CD14-positive monocyte (primary cell): ENCODE measurements around the gene CPNE4. TPM values are rescaled to one million over a fixed set of nuclear protein-coding genes. Genes with fewer than 3 reads are reported as not detected.

ENCODE experiments used
- DNase-seq, 3 donors: peaks; one replicate each; pipeline ENCODE4 v3.0.0-alpha.2; 2011 to 2022
- H2AFZ ChIP-seq: 2 replicates; pipeline ENCODE4 v1.6.0; 2012; ENCODE audit warnings: mild to moderate bottlenecking, low read depth, low read length, inconsistent platforms; ENCODE audit not compliant: insufficient read depth, poor library complexity, severe bottlenecking
- H3K27ac ChIP-seq, 2 donors: 1 replicate in 1 of 2; 2 replicates in 1 of 2; pipeline ENCODE4 v1.5.1; 2012 to 2013; ENCODE audit warnings: low read length in 2 of 2, control low read depth in 1 of 2, inconsistent platforms in 1 of 2, low read depth in 1 of 2, mild to moderate bottlenecking in 1 of 2
- H3K27me3 ChIP-seq, 2 donors: one replicate each; pipeline versions ENCODE4 v1.6.0 to v1.6.1; 2011 to 2013; ENCODE audit warnings: low read length in 2 of 2; ENCODE audit not compliant: control insufficient read depth in 2 of 2, insufficient read depth in 2 of 2
- H3K36me3 ChIP-seq, 2 donors: replicated peaks in 1 of 2; 1 replicate in 1 of 2; 2 replicates in 1 of 2; pipeline versions ENCODE4 v1.5.1 to v1.6.1; 2012 to 2013; ENCODE audit warnings: low read length in 2 of 2, control low read depth in 1 of 2, inconsistent platforms in 1 of 2, mild to moderate bottlenecking in 1 of 2; ENCODE audit not compliant: insufficient read depth in 2 of 2, control insufficient read depth in 1 of 2
- H3K4me1 ChIP-seq, 2 donors: 1 replicate in 1 of 2; 2 replicates in 1 of 2; pipeline versions ENCODE4 v1.5.1 to v1.6.1; 2012 to 2013; ENCODE audit warnings: low read length in 2 of 2, control low read depth in 1 of 2, inconsistent platforms in 1 of 2, mild to moderate bottlenecking in 1 of 2, moderate library complexity in 1 of 2; ENCODE audit not compliant: insufficient read depth in 2 of 2, control insufficient read depth in 1 of 2
- H3K4me2 ChIP-seq: replicated peaks from 2 replicates; pipeline ENCODE3; 2012; ENCODE audit warnings: low read length, moderate library complexity, mild to moderate bottlenecking; ENCODE audit not compliant: poor library complexity, severe bottlenecking; ENCODE audit errors: extremely low read depth
- H3K4me3 ChIP-seq, 3 experiments: fragments of 200-600 bp in 1 of 3; sonication (generic) in 1 of 3; replicated peaks in 1 of 3; 1 replicate in 2 of 3; 2 replicates in 1 of 3; pipeline ENCODE4 v1.5.1; 2011 to 2013; ENCODE audit warnings: low read length in 3 of 3, mild to moderate bottlenecking in 3 of 3, control low read depth in 2 of 3, low read depth in 2 of 3, inconsistent platforms in 1 of 3, moderate library complexity in 1 of 3
- H3K79me2 ChIP-seq: 2 replicates; pipeline ENCODE4 v1.6.0; 2012; ENCODE audit warnings: mild to moderate bottlenecking, control low read depth, inconsistent platforms, low read length, moderate library complexity; ENCODE audit not compliant: insufficient read depth
- H3K9ac ChIP-seq: 2 replicates; pipeline ENCODE4 v1.6.0; 2017; ENCODE audit warnings: low read length, mild to moderate bottlenecking; ENCODE audit not compliant: insufficient read depth, poor library complexity, severe bottlenecking
- H3K9me3 ChIP-seq, 2 donors: replicated peaks in 1 of 2; 1 replicate in 1 of 2; 2 replicates in 1 of 2; pipeline versions ENCODE4 v1.5.1 to v1.6.1; 2012 to 2013; ENCODE audit warnings: low read length in 2 of 2, control low read depth in 1 of 2; ENCODE audit not compliant: control insufficient read depth in 1 of 2, insufficient read depth in 1 of 2
- H4K20me1 ChIP-seq: 2 replicates; pipeline ENCODE4 v1.6.0; 2012; ENCODE audit warnings: mild to moderate bottlenecking, low read length, control low read depth, moderate library complexity; ENCODE audit not compliant: insufficient read depth
- H3K27ac Mint-ChIP-seq, 7 donors: one replicate each; pipeline ENCODE4 v1.8.0; 2020; ENCODE audit warnings: mild to moderate bottlenecking in 7 of 7, mixed read lengths in 7 of 7, moderate library complexity in 6 of 7, inconsistent platforms in 2 of 7
- H3K27me3 Mint-ChIP-seq, 3 donors: one replicate each; pipeline ENCODE4 v1.8.0; 2021 to 2022; ENCODE audit warnings: low read depth in 3 of 3, mild to moderate bottlenecking in 3 of 3, mixed read lengths in 3 of 3, moderate library complexity in 3 of 3, inconsistent platforms in 1 of 3
- H3K36me3 Mint-ChIP-seq, 2 donors: one replicate each; pipeline ENCODE4 v1.8.0; 2020; ENCODE audit warnings: mixed read lengths in 2 of 2, inconsistent platforms in 1 of 2, mild to moderate bottlenecking in 1 of 2
- H3K4me1 Mint-ChIP-seq: one replicate; pipeline ENCODE4 v1.8.0; 2020; ENCODE audit warnings: mild to moderate bottlenecking, mixed read lengths
- H3K4me3 Mint-ChIP-seq, 2 donors: one replicate each; pipeline ENCODE4 v1.8.0; 2020; ENCODE audit warnings: mild to moderate bottlenecking in 2 of 2, mixed read lengths in 2 of 2, moderate library complexity in 1 of 2
- H3K9me3 Mint-ChIP-seq, 7 donors: one replicate each; pipeline ENCODE4 v1.8.0; 2020 to 2022; ENCODE audit warnings: mixed read lengths in 7 of 7, mild to moderate bottlenecking in 6 of 7, moderate library complexity in 6 of 7, inconsistent platforms in 2 of 7
- WGBS: methylation state at CpG from one replicate; pipeline ENCODE4 v1.1.5; 2013; ENCODE audit warnings: missing lambda C conversion rate; ENCODE audit not compliant: insufficient coverage; 5-methylcytosine and 5-hydroxymethylcytosine counted together
- intact Hi-C, 2 donors: fragments of 100-400 bp; cut with micrococcal nuclease; formaldehyde crosslinking; loops; one replicate each; pipeline versions ENCODE4 v1.15.0 to v1.15.1; 2023
- polyA plus RNA-seq, 3 donors: library from polyadenylated mRNA; depleted of rRNA in 1 of 3; unstranded in 2 of 3; stranded (reverse) in 1 of 3; fragments of 300-500 nt in 2 of 3; fragments of >200 nt in 1 of 3; fragmentation: Illumina TruSeq in 2 of 3; gene quantifications; 1 replicate in 2 of 3; 2 replicates in 1 of 3; pipeline ENCODE4 v1.2.3, GENCODE V29; 2012 to 2021
- TF ChIP-seq, protein P1 (sequence below): fragments of 200-600 bp; IDR thresholded peaks from one replicate; pipeline ENCODE4 v1.8.0; 2022; ENCODE audit warnings: antibody characterized with exemption, mild to moderate bottlenecking

CPNE4 gene
- polyA plus RNA-seq, 3 donors, result not detected

DNA sequence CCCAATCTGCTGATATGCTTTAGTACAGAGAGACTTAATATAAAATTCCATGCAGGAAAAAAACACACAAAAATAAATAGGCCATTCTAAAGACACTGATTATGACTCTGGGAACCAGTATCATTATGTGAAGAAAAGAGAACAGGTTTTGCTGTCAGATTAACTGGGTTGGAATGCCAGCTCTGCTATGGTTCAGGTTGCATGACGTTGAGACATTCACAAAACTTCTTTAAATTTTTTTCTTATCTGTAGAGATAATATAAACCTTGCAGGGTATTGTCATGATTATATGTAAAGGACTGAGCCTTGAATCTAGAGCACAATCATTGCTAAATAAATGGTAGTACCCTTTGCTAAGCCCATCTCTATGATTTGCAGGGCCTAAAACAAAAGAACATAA lies 86.0 kb downstream of the CPNE4 start:
- TF ChIP-seq, protein P1, sequence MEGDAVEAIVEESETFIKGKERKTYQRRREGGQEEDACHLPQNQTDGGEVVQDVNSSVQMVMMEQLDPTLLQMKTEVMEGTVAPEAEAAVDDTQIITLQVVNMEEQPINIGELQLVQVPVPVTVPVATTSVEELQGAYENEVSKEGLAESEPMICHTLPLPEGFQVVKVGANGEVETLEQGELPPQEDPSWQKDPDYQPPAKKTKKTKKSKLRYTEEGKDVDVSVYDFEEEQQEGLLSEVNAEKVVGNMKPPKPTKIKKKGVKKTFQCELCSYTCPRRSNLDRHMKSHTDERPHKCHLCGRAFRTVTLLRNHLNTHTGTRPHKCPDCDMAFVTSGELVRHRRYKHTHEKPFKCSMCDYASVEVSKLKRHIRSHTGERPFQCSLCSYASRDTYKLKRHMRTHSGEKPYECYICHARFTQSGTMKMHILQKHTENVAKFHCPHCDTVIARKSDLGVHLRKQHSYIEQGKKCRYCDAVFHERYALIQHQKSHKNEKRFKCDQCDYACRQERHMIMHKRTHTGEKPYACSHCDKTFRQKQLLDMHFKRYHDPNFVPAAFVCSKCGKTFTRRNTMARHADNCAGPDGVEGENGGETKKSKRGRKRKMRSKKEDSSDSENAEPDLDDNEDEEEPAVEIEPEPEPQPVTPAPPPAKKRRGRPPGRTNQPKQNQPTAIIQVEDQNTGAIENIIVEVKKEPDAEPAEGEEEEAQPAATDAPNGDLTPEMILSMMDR, result no peak
- DNase-seq, result no peak

GRCh38 chr3:131944676-131945075 lies 90.1 kb downstream of the CPNE4 start:
- H3K27me3 ChIP-seq, result peaks cover 0 to 11% of the 10 kb centered on the region in 2 donors
- Mint-ChIP-seq H3K36me3 (no peaks in the 10 kb centered on the region), H3K27ac (no peak overlapping the region), H3K27me3 (peaks cover 3 to 24% (median 20%) of the 10 kb centered on the region in 3 donors), H3K4me1 (peaks cover 6% of the 10 kb centered on the region), H3K9me3 (peaks cover 0 to 5% (median 0%) of the 10 kb centered on the region in 7 donors), H3K4me3 (no peak overlapping the region)
- no peak overlapping the region for H3K4me2 ChIP-seq
- H3K9ac ChIP-seq, result no peak overlapping the region
- no peaks in the 10 kb centered on the region for H3K79me2 ChIP-seq
- H2AFZ ChIP-seq, result no peak overlapping the region
- H3K9me3 ChIP-seq, result no peaks in the 10 kb centered on the region
- H3K4me3 ChIP-seq, result no peak overlapping the region
- peaks cover 0 to 4% of the 10 kb centered on the region in 2 donors for H3K4me1 ChIP-seq
- TF ChIP-seq, protein P1, result no peak
- intact Hi-C loops, result no loop called here
- no CpG with 5 or more reads among the region's 1 CpG for WGBS
- H3K27ac ChIP-seq, result no peak overlapping the region
- no peak for DNase-seq
- H3K36me3 ChIP-seq, result no peaks in the 10 kb centered on the region
- H4K20me1 ChIP-seq, result no peaks in the 10 kb centered on the region

More for the DNA sequence above, 86.0 kb downstream of the CPNE4 start:
- no peak overlapping the region for H3K4me3 ChIP-seq
- H3K4me3 Mint-ChIP-seq, result no peak overlapping the region
- no peak overlapping the region for H3K27ac ChIP-seq
- intact Hi-C loops, result no loop called here
- no peak overlapping the region for H3K4me2 ChIP-seq
- H3K27me3 ChIP-seq, result peaks cover 0 to 5% of the 10 kb centered on the region in 2 donors
- no peaks in the 10 kb centered on the region for H3K36me3 ChIP-seq
- H3K9me3 Mint-ChIP-seq, result peaks cover 0 to 10% (median 3%) of the 10 kb centered on the region in 7 donors
- H3K27me3 Mint-ChIP-seq, result peaks cover 0 to 15% (median 8%) of the 10 kb centered on the region in 3 donors
- H4K20me1 ChIP-seq, result no peaks in the 10 kb centered on the region
- no CpG with 5 or more reads among the region's 1 CpG for WGBS
- peaks cover 0 to 4% of the 10 kb centered on the region in 2 donors for H3K4me1 ChIP-seq
- H3K9ac ChIP-seq, result no peak overlapping the region
- no peak overlapping the region for H3K27ac Mint-ChIP-seq
- peaks cover 6% of the 10 kb centered on the region for H3K4me1 Mint-ChIP-seq
- no peak overlapping the region for H2AFZ ChIP-seq
- no peaks in the 10 kb centered on the region for H3K36me3 Mint-ChIP-seq
- no peaks in the 10 kb centered on the region for H3K9me3 ChIP-seq
- no peaks in the 10 kb centered on the region for H3K79me2 ChIP-seq
